Measurements from ENCODE around the gene CISH.

CISH gene

GRCh38 chr3:50612234-50612882 is 784 bp upstream of the CISH start:
- DNase-seq = no peak

DNA sequence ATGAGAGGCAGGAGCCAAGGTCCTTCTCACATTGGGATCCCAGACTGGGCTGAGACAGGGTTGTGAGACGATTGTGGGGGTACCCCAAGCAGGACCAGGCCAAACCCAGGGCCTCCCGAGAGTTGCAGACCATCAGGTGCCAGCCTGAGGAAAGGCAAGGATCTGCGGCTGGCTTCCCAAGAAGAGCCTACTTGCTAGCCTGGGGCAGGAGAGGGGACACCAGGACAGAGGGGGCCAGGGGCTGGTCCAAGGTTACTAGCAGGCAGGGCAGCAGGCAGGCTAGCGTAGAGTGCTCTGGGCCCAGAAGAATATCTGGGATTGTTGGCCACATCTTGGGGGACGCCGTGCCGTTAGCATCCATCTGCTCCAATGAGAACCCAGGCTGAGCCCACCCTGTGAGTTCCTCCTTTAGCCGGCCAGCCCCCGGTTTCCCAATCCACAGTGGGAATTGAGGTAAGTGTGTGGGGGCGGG is 546 bp downstream of the CISH start:
- DNase-seq = no peak

- DNase-seq = no peak
Observed at GRCh38 chr3:50610181-50610971, 1.2 kb downstream of the CISH start.

DNA sequence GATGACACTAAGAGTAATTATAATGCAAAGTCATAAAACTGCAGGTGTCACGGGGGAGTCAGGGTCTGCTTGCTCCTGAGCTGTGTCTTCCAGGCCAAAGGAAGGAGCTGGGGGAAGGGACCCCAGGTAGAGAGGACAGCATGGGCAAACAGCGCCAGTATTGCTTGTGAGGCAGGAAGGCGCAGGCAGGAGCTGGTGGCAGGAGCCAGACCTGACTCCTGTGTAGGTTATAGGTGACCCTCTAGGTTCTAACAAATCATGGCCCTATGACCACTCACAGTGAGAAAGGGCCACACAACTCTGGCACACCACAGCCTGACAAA is 1.9 kb downstream of the CISH start:
- no peak for DNase-seq

DNA sequence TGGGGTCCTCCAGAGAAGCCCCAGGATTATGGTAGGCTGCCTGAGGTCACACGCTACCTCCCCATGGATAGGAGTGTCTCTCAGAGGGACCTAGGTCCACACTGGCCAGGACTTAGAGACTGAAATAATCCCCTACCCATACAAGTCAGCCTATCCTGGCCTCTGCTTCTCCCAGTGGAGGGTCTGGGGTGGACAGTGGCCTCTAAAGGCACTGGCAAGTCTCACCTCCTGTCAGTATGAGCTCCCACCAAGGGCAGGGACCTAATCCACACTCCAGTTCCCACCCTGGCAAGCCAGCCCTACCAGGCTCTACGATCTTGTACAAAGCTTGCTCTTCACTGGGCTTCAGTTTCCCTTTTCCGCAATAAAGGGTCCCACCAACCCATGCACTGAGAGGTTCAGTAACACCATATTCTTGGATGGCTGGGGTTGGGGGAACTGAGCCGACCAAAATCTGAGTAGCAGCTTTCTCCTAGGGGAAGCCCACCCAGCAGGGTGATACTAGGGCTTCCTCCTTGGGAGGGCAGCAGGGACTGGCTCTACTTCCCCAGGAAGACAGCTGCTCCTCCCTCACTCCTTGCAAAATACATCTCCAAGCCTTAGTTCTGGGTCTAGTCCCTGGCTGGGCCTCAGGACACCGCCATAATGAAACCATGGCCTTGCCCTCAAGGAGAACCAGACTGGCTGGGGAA is 2.4 kb downstream of the CISH start:
- DNase-seq = no peak

DNA sequence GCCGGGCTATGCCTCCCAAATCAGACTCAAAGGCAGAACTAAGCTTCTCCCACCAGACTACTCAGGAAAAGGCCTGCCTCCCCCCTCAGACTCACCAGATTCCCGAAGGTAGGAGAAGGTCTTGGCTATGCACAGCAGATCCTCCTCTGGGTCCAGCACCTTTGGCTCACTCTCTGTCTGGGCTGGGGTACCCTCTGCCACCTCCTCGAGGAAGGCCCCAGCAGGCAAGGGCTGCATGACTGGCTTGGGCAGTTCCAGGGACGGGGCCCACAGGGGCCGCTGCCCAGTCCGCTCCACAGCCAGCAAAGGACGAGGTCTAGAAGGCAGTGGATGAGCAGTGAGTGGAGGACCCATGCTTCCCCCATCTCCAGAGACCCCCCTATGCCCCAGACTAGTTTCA is 3.3 kb downstream of the CISH start:
- DNase-seq = no peak

DNA sequence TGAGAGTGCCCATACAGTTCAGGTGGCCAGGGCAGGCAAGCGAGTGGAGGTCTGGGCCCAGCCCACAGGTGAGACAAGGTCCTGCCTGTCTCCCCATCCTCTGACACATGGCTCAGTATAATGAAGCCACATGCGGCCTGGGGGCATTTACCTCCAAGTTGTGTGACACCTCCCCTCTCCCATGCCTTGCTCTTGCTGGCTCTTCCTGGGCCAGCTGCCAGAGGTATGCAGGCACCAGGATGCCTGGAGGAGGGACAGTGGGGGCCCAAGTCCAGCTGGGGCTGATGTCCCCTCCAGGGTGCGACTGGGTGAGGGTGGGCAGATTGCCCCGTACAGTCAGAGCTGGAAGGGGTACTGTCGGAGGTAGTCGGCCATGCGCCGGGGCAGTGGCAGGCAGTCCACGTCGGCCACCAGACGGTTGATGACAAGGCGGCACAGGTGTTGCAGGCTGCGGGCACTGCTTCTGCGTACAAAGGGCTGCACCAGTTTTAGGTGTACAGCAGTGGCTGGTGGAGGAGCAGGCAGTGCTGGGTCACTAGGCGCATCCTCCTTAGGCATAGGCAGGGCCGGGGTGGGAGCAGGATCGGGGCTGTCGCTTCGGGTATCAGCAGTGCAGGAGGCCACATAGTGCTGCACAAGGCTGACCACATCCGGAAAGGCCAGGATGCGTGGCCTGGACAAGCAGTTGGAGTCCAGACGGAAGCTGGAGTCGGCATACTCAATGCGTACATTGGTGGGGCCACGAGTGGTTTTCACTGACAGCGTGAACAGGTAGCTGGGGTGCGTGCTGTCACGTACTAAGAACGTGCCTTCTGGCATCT is 4.1 kb downstream of the CISH start:
- DNase-seq = no peak

DNA sequence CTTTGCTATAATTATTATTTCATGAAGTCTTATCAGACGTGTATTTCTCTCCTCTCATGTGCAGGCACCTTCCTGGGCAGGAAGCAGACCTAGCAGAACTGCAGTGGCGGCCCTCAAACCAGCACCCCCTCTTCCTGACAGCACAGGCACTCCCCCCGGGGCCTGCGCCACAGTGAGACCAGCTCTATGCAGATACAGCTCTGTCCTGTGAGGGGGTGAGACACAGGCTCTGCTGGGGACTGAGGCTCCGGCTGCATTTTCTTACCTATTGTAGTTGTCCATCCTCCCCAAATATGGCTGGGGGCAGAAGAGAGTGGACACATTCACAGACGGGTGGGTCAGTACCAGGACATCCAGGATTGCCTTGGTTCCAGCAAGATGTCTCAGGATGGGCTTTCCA is 5.0 kb downstream of the CISH start:
- no peak for DNase-seq

- DNase-seq = peak; percentile 14
Observed at GRCh38 chr3:50605901-50606326, 5.7 kb downstream of the CISH start.

- no peak for DNase-seq
Observed at GRCh38 chr3:50604628-50605588, 6.7 kb downstream of the CISH start.

GRCh38 chr3:50604110-50604621 is 7.4 kb downstream of the CISH start:
- DNase-seq = no peak

DNA sequence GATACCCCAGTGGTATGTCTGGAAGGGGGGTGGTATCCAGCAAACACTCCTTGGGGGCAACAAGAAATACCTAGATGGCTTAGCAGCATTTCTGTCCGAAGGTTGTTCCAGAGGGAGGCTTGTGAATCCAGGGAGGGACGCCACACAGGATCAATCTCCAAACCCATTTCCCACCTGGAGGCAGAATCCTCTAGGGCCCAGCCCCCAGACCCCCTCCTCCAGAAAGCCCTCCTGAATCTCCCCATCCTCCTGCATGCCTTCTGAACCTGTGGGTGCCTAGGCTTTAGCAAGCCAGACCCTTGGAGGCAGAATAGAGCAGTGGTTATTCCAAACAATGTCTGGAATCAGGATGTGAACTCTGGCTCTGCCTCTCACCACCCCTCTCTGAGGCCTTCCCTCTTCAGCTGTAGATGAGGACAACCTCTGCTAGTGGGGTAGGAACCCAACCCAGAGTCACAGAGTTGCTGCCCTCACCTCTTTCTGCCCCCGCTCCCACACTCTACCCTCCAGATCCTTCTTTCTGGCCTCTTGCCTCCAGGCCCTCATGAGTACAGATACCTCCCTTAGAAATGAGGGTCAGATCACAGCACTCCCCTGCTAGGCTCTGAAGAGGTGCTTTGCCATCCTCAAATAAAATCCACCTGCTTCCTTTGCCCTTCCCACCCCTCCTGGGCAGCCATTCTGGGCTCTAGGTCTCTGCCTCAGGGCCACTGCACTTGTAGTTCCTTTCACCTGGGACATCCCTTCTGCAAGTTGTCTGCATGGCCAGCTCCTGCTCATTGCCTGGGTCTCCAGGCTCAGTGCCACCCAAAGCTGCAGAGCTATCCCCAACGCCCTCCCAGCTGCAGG is 8.1 kb downstream of the CISH start:
- DNase-seq = no peak

DNA sequence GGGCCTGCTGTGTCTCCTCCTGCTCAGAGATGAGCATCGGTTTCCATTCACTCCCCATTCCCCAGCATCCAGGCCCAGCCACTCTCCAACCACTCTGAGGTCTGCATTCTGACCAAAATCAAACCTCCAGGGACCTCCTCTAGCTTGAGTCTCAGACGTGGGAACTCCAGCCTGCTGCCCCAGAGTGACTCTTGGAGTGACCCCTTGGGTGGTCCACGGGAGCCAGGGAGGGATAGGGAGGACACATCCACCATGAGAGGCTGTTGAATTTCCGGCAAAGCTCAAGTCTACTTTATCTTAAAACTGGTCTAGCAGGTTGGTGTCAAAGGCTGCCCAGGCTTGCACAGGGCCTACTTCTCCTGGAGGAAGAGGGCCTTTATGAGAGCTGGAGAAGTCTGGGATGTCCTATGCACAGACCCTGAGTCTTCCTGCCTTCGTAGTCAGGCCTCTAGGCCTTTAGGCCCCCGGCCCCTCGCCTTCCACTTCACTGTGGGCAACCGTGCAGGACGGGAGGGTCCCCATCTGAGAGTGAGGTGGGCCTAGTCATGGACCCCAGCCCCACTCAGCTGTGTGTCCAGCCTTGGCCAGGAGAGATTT is 8.9 kb downstream of the CISH start:
- peak; percentile 6 for DNase-seq

GRCh38 chr3:50600841-50601591 is 10.6 kb downstream of the CISH start:
- peak; percentile 83 for DNase-seq

DNA sequence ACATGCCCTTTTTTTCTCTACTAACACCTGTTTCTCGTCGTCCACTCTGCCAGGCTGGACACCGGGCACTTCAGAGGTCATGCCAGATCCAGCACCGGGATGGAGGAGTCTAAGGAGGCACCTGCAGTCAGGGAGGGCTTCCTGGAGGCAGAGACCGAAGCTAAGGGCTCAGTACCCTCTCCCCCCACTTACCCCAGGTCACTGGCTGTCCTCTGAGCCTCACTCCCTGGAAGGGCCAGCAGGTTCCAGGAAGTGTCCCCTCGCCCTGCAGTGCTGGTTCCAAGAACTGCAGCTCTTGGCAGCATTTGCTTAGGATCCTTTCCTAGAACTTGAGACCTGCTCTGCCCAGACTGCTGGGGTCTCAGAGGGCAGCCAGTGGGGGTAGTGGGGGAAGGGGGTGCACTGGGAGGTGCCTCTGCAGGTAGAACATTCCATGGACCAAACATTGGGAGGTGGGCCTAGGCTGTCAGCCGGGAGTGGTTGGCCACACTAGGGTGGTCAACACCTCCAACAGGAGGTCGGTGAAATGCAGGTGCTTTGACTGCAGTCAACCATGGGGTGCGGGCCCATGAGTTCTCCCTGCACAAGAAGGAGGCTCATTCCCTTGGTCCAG is 11.3 kb downstream of the CISH start:
- DNase-seq = no peak

DNA sequence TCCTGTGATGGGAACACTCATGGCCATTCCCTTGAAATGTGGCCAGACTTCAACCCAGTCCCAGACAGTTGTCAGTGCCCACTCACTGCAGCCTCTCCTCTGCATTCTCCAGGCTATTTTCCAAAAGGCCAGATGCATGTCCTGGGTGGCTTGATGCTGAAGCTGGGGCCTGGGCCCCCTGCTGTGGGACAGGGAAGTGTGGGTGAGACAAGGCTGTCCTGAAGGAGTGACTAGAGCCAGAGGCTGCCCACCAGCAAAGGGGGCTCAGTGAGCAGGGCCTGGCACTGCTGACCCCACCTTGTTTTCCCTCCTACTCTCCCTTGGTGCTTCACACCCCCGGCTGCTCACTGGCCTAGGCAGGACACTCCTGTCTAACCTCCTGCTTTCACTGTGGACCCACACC is 11.9 kb downstream of the CISH start:
- no peak for DNase-seq

GRCh38 chr3:50599115-50599715 is 12.4 kb downstream of the CISH start:
- no peak for DNase-seq

GRCh38 chr3:50594253-50594785 is 17.3 kb downstream of the CISH start:
- DNase-seq = no peak
